WTC11 (cell line): ENCODE results near the gene PIK3R6. TPM values are rescaled to one million over a fixed set of nuclear protein-coding genes. Genes with fewer than 3 reads are reported as not detected.

ENCODE experiments used
- ATAC-seq: fragments of 200-7000 bp; cut with Tn5 transposase; 2 replicates; pipeline ENCODE4 v1.10.0; 2021; ENCODE audit warnings: mild to moderate bottlenecking, moderate library complexity
- CTCF ChIA-PET: fragments of 300-600 bp; sonication (Branson Sonifier 250); formaldehyde crosslinking; loops from one replicate; lab custom pipeline; 2021; ENCODE audit warnings: antibody characterized with exemption; lab: Charles Lee
- POLR2A ChIA-PET: fragments of 350-600 bp; sonication (Branson Sonifier 250); formaldehyde crosslinking; loops from one replicate; lab custom pipeline; 2021; ENCODE audit warnings: antibody characterized with exemption; lab: Charles Lee
- DNase-seq: peaks from one replicate; pipeline ENCODE4 v3.0.0; 2021; ENCODE audit warnings: low spot score
- H3K27ac Mint-ChIP-seq: 2 replicates; pipeline ENCODE4 v1.8.0; 2021; ENCODE audit warnings: mixed read lengths
- H3K27me3 Mint-ChIP-seq: 2 replicates; pipeline ENCODE4 v1.8.0; 2021; ENCODE audit warnings: low read depth, mild to moderate bottlenecking, moderate library complexity, mixed read lengths
- H3K36me3 Mint-ChIP-seq: 2 replicates; pipeline ENCODE4 v1.8.0; 2021; ENCODE audit warnings: mixed read lengths
- H3K4me1 Mint-ChIP-seq: 2 replicates; pipeline ENCODE4 v1.8.0; 2022; ENCODE audit warnings: mixed read lengths
- H3K4me3 Mint-ChIP-seq: 2 replicates; pipeline ENCODE4 v1.8.0; 2021; ENCODE audit warnings: mild to moderate bottlenecking, moderate library complexity, mixed read lengths
- H3K9me3 Mint-ChIP-seq: 2 replicates; pipeline ENCODE4 v1.8.0; 2021; ENCODE audit warnings: mixed read lengths
- AR ChIP-seq: fragments of 250-450 bp; sonication (Bioruptor Pico); IDR thresholded peaks from 2 replicates; pipeline ENCODE4 v1.9.0; 2021; ENCODE audit warnings: mild to moderate bottlenecking
- ATF2 ChIP-seq: sonication (generic); formaldehyde crosslinking; IDR thresholded peaks from 2 replicates; pipeline ENCODE4 v1.8.1; 2022; ENCODE audit warnings: low read depth, missing genetic modification reagents, borderline replicate concordance
- FOXK1 ChIP-seq: sonication (generic); formaldehyde crosslinking; IDR thresholded peaks from 2 replicates; pipeline ENCODE4 v1.8.0; 2022; ENCODE audit warnings: mild to moderate bottlenecking, moderate library complexity, missing genetic modification reagents
- MXD4 ChIP-seq: fragments of 250-450 bp; sonication (Bioruptor Pico); IDR thresholded peaks from 2 replicates; pipeline ENCODE4 v1.8.0; 2021; ENCODE audit warnings: mild to moderate bottlenecking, moderate library complexity, borderline replicate concordance
- NFYB ChIP-seq: sonication (generic); formaldehyde crosslinking; conservative IDR thresholded peaks from 2 replicates; pipeline ENCODE4 v1.8.0; 2022; ENCODE audit warnings: low read depth, missing genetic modification reagents
- NR1H2 ChIP-seq: sonication (generic); formaldehyde crosslinking; IDR thresholded peaks from 2 replicates; pipeline ENCODE4 v1.9.0; 2021; ENCODE audit warnings: mild to moderate bottlenecking, moderate library complexity, missing genetic modification reagents
- SP1 ChIP-seq: sonication (generic); formaldehyde crosslinking; conservative IDR thresholded peaks from 2 replicates; pipeline ENCODE4 v1.8.1; 2022; ENCODE audit warnings: missing genetic modification reagents
- TCF7 ChIP-seq: sonication (generic); formaldehyde crosslinking; IDR thresholded peaks from 2 replicates; pipeline ENCODE4 v1.8.0; 2022; ENCODE audit warnings: mild to moderate bottlenecking, low read depth, missing genetic modification reagents, moderate library complexity
- TEAD1 ChIP-seq: sonication (generic); formaldehyde crosslinking; IDR thresholded peaks from 2 replicates; pipeline ENCODE4 v1.8.0; 2022; ENCODE audit warnings: mild to moderate bottlenecking, missing genetic modification reagents
- ZNF425 ChIP-seq: fragments of 250-450 bp; sonication (Bioruptor Pico); conservative IDR thresholded peaks from 2 replicates; pipeline ENCODE4 v1.9.0; 2021; ENCODE audit warnings: mild to moderate bottlenecking
- ZNF671 ChIP-seq: fragments of 250-450 bp; sonication (Bioruptor Pico); IDR thresholded peaks from 2 replicates; pipeline ENCODE4 v1.8.0; 2021; ENCODE audit warnings: mild to moderate bottlenecking
- total RNA-seq: library from RNA; stranded (reverse); gene quantifications from 3 replicates; pipeline ENCODE4 v1.2.3, GENCODE V29; 2021
- TF ChIP-seq, protein P1 (sequence below): fragments of 250-450 bp; sonication (Bioruptor Pico); IDR thresholded peaks from 2 replicates; pipeline ENCODE4 v1.9.0; 2021; ENCODE audit warnings: moderate library complexity, mild to moderate bottlenecking, inconsistent platforms, borderline replicate concordance
- TF ChIP-seq, protein P2 (sequence below): fragments of 200-600 bp; IDR thresholded peaks from 2 replicates; pipeline ENCODE4 v1.8.0; 2022; ENCODE audit warnings: antibody characterized with exemption

The PIK3R6 gene
- total RNA-seq, 1 experiment from 2014 or later, result 0.15 TPM

DNA sequence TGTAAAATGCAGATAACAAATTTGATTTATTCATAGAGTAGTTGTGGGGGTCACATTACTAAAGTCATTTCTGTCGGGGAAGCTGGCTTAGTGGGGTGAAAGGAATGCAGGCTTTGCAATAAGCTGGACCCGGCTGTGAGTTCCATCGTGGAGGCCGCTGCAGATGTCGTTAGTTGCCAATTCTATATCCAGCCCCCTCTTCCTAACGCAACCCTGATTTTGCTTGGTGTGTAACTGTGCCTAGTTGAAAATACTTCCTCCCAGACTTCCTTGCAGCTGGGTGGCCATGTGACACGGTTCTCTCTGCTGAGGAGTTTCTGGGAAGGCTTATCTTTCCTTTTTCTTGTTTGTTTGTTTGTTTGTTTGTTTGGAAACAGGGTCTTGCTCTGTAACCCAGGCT lies 72.8 kb downstream of the PIK3R6 start (continued):
- TF ChIP-seq ATF2 (CRISPR knock-in tag) (no peak), TEAD1 (CRISPR knock-in tag) (no peak)

DNA sequence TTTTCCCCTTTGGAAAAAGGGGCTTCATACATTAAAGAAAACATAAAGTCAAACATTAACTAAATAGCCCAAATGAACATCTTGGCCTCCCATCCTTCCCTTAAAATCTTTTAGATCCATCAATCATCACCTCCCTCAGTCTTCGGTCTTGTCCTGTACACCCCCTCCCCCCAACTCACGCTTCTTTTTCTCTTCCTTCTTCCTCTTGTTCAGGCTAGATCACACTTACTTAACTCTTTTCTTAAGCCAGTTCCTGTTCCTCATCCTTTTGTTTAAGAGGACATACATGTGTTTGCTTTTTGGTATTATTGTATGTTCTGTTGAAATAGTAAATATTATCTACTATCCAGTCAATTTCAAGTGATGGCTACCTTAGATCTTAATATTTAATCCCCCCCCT lies 73.8 kb downstream of the PIK3R6 start:
- Mint-ChIP-seq H3K27me3 (peaks cover 4% of the 10 kb centered on the region; the same call in 1 of the 2 replicates), H3K27ac (no peak overlapping the region), H3K4me3 (no peak overlapping the region)
- ATAC-seq (no peak), DNase-seq (no peak)
- TF ChIP-seq NFYB (CRISPR knock-in tag) (no peak), ZNF425 (CRISPR knock-in tag) (no peak), SP1 (CRISPR knock-in tag) (no peak), TCF7 (CRISPR knock-in tag) (no peak)
- TF ChIP-seq, protein P1, sequence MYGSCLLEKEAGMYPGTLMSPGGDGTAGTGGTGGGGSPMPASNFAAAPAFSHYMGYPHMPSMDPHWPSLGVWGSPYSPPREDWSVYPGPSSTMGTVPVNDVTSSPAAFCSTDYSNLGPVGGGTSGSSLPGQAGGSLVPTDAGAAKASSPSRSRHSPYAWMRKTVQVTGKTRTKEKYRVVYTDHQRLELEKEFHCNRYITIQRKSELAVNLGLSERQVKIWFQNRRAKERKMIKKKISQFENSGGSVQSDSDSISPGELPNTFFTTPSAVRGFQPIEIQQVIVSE (CRISPR knock-in tag), result no peak
- TF ChIP-seq, all 79 proteins: peak for 0
- Mint-ChIP-seq H3K36me3 (peaks cover 13% of the 10 kb centered on the region), H3K9me3 (peaks cover 14% of the 10 kb centered on the region), H3K4me1 (peaks cover 16% of the 10 kb centered on the region)
- CTCF ChIA-PET, result interaction anchor here (1.5 kb wide), 1 partner anchor 39 kb away, joined by 5 read pairs; no protein-coding TSS in a partner anchor
- POLR2A ChIA-PET, result no interaction called here

DNA sequence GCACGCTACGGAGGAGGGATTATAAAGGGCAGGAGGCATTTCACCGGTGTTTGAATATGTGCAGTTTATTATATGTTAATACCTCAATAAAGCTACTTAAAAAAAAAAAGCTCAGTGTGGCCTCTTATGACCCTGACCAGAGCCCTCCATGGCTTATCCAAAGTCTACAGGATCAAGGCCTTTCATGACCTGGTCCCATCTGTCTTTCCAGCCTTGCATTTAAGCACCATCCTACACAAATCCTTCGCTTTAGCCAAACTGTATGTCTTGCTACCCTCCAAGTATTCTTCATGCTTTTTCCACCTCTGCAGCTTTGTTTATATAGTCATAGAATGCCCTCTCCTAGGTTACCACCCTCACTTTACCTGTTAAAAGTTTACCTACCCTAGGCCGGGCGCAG lies 74.8 kb downstream of the PIK3R6 start:
- Mint-ChIP-seq H3K4me1 (peaks cover 9% of the 10 kb centered on the region), H3K27ac (no peak overlapping the region), H3K9me3 (peaks cover 14% of the 10 kb centered on the region), H3K4me3 (no peak overlapping the region), H3K27me3 (peaks cover 4% of the 10 kb centered on the region), H3K36me3 (peaks cover 13% of the 10 kb centered on the region)
- DNase-seq (no peak), ATAC-seq (no peak)
- CTCF ChIA-PET, result interaction anchor here (0.8 to 1.7 kb wide), 2 partner anchors 47 to 102 kb away, joined by 3 read pairs; no protein-coding TSS in a partner anchor
- TF ChIP-seq, protein P2, sequence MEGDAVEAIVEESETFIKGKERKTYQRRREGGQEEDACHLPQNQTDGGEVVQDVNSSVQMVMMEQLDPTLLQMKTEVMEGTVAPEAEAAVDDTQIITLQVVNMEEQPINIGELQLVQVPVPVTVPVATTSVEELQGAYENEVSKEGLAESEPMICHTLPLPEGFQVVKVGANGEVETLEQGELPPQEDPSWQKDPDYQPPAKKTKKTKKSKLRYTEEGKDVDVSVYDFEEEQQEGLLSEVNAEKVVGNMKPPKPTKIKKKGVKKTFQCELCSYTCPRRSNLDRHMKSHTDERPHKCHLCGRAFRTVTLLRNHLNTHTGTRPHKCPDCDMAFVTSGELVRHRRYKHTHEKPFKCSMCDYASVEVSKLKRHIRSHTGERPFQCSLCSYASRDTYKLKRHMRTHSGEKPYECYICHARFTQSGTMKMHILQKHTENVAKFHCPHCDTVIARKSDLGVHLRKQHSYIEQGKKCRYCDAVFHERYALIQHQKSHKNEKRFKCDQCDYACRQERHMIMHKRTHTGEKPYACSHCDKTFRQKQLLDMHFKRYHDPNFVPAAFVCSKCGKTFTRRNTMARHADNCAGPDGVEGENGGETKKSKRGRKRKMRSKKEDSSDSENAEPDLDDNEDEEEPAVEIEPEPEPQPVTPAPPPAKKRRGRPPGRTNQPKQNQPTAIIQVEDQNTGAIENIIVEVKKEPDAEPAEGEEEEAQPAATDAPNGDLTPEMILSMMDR, result no peak
- no peak for TF ChIP-seq ZNF671 (CRISPR knock-in tag)
- TF ChIP-seq MXD4 (CRISPR knock-in tag), result no peak
- no peak for TF ChIP-seq AR (CRISPR knock-in tag)
- no peak for TF ChIP-seq NR1H2
- TF ChIP-seq FOXK1, result no peak
- POLR2A ChIA-PET, result no interaction called here
